ENCODE measurements around the gene AP3S2.

DNA sequence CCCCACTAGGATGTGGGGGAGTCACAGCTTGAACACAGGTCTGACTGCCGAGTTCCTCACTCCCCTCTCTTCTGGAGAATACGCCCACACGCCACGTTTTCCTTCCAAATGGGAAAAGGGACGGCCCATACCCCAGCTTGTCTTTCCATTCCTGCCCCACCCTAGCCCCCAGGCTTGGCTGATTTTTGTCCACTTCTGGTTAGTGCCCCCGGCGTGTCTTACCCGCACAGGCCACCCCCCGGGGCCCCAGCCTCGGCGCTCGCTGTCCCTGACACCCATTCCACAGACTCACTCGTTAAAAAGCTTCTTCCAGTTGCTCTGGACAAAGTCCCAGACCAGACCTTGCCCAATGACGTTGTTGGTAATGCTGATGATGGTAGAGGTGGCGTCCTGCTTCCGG, 103.1 kb downstream of the AP3S2 start:
- no peak for TF ChIP-seq CTCF (optimal IDR thresholded peaks at IDR 0.05 in 1 of 3, IDR thresholded peaks at IDR 0.05 in 1 of 3, conservative IDR thresholded peaks at IDR 0.05 in 1 of 3; ENCODE audit: extremely low read depth in 1 of 3, insufficient read depth in 2 of 3, low read length in 3 of 3)
- TF ChIP-seq EZH2 (IDR thresholded peaks at IDR 0.05; ENCODE audit: low read length) = no peak
